ENCODE data around the gene SULT1B1. TPM values are rescaled to one million over a fixed set of nuclear protein-coding genes. Genes with fewer than 3 reads are reported as not detected.

The SULT1B1 gene
- total RNA-seq, 2 experiments from 2014 or later, result 0.64 to 0.80 TPM

DNA sequence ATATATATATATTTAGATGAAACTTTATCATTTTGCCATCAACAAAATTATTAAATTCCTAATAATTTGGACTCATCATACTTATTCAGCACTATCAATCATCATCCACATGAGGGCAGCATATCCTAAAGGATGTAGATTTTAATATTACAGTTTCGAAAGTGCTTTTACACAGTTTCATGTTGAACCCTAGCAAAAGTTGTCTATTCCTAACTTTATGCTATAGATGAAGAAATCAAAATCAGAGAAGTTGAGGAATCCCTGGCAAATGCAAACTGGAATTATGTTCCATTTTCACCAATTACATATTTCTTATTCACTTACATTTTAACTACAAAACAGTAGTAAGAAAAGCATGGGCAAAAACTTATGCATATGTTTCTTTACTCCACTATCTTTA is 70.8 kb downstream of the SULT1B1 start:
- DNase-seq, result no peak
- Mint-ChIP-seq H3K27me3 (no peaks in the 10 kb centered on the region), H3K4me1 (peaks cover 3% of the 10 kb centered on the region), H3K9me3 (peaks cover 3% of the 10 kb centered on the region), H3K36me3 (no peaks in the 10 kb centered on the region), H3K4me3 (no peak overlapping the region), H3K27ac (no peak overlapping the region)

GRCh38 chr4:69684804-69685203 is 75.6 kb downstream of the SULT1B1 start:
- Mint-ChIP-seq H3K4me3 (no peak overlapping the region), H3K9me3 (no peaks in the 10 kb centered on the region), H3K4me1 (peaks cover 3% of the 10 kb centered on the region), H3K27ac (no peak overlapping the region), H3K27me3 (no peaks in the 10 kb centered on the region), H3K36me3 (no peaks in the 10 kb centered on the region)
- DNase-seq, result no peak

Other genes starting within 250 kb of the SULT1B1 start
- gene UGT2A2, start 121.0 kb downstream of the SULT1B1 start, total RNA-seq, result not detected
- gene UGT2A1, start 107.4 kb downstream of the SULT1B1 start, total RNA-seq, result not detected
- gene SULT1E1, start 99.5 kb upstream of the SULT1B1 start, total RNA-seq, result not detected
- not detected for gene CSN1S1, start 170.4 kb upstream of the SULT1B1 start, total RNA-seq
- gene CSN2, start 205.1 kb upstream of the SULT1B1 start, total RNA-seq, result not detected
- not detected for gene STATH, start 235.3 kb upstream of the SULT1B1 start, total RNA-seq